Hepatocyte (in vitro differentiated cells): ENCODE results near the gene LAMA1.

ENCODE experiments used
- CTCF ChIP-seq: fragments of 200-600 bp; sonication (generic); IDR thresholded peaks from 2 replicates; pipeline ENCODE4 v1.5.1; 2016; ENCODE audit warnings: antibody characterized with exemption, mild to moderate bottlenecking; ENCODE audit not compliant: poor library complexity
- EZH2 ChIP-seq: fragments of 200-600 bp; sonication (generic); IDR thresholded peaks from 2 replicates; pipeline ENCODE4 v1.6.1; 2016; ENCODE audit warnings: antibody characterized with exemption, mild to moderate bottlenecking, borderline replicate concordance

- no peak for TF ChIP-seq CTCF
- TF ChIP-seq EZH2, result no peak
Observed at GRCh38 chr18:6963452-6964097, 154.0 kb downstream of the LAMA1 start.
